ENCODE measurements around the gene CHRM5. TPM values are rescaled to one million over a fixed set of nuclear protein-coding genes. Genes with fewer than 3 reads are reported as not detected.

CHRM5 gene
- total and polyA plus RNA-seq, 2 donors (not counting 3 experiments of a cell fraction or from before 2014, with no cell fraction given) = 0.03 TPM; not detected in 1

DNA sequence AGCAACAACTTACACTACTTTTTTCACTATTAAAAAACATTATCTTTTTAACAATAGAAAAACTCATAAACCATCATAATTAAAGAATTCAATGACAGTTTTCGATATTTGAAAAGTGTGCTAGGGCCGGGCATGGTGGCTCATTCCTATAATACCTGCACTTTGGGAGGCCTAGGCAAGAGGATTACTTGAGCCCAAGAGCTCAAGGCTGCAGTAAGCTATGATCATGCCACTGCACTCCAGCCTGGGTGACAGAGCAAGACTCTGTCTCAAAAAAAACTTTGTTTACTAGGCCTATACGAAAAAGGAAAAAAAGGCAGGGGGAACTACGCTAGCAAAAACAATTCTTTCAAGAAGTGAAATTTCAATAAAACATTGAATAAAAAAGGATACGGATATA lies 42.6 kb downstream of the CHRM5 start:
- H3K4me1 ChIP-seq (ENCODE audit: control insufficient read depth, extremely low read depth, insufficient read depth, low read length) = no peaks in the 10 kb centered on the region
- intact Hi-C loops (cut with micrococcal nuclease) (no loop called here), dilution Hi-C loops (cut with MboI; ENCODE audit: extremely low pct_ligation_motif_present, low sequenced_read_pairs) (no loop called here)
- H3K79me2 ChIP-seq (ENCODE audit: control insufficient read depth, insufficient read depth, low read length) = peaks cover 1% of the 10 kb centered on the region
- H3K27me3 ChIP-seq (ENCODE audit: control insufficient read depth in 2 of 2, insufficient read depth in 2 of 2, low read length in 2 of 2) = no peaks in the 10 kb centered on the region
- H3K4me2 ChIP-seq (ENCODE audit: insufficient read depth, low read length) = no peak overlapping the region
- no TSS peak for BruUV-seq (replicated peaks)
- H3K9me3 ChIP-seq (replicated peaks; ENCODE audit: control insufficient read depth, insufficient read depth, low read length) = no peaks in the 10 kb centered on the region
- no peaks in the 10 kb centered on the region for H4K20me1 ChIP-seq (replicated peaks; ENCODE audit: control insufficient read depth, extremely low read depth, insufficient read depth, low read length)
- H3K9me1 ChIP-seq (replicated peaks; ENCODE audit: control insufficient read depth, extremely low read depth, insufficient read depth, low read length) = no peaks in the 10 kb centered on the region
- POLR2A ChIA-PET = no interaction called here
- DNase-seq (ENCODE audit: low read depth, low spot score) (no peak), FAIRE-seq (no peak)
- CTCF ChIA-PET = no interaction called here
- H3K27ac ChIP-seq (ENCODE audit: insufficient read depth, low read depth, low read length) = no peak overlapping the region
- no peak overlapping the region for H3K9ac ChIP-seq (replicated peaks; ENCODE audit: extremely low read depth, insufficient read depth, low read length)
- no peak overlapping the region for H3K4me3 ChIP-seq (replicated peaks in 1 of 3; ENCODE audit: insufficient read depth in 1 of 3, low read depth in 1 of 3, low read length in 3 of 3)
- TF ChIP-seq GATA2 (IDR thresholded peaks at IDR 0.05; ENCODE audit: insufficient read depth, insufficient read length, low read depth, low read length) (no peak), POLR2AphosphoS5 (IDR thresholded peaks at IDR 0.05; ENCODE audit: insufficient read depth, low read depth, low read length) (no peak), MYC (IDR thresholded peaks at IDR 0.05; ENCODE audit: low read depth, low read length) (no peak), EZH2 (IDR thresholded peaks at IDR 0.05; ENCODE audit: borderline replicate concordance, low read depth, low read length, severe bottlenecking) (no peak), POLR2A (IDR thresholded peaks at IDR 0.05; ENCODE audit: low read depth, low read length) (no peak), JUN (IDR thresholded peaks at IDR 0.05; ENCODE audit: borderline replicate concordance, insufficient read depth, insufficient read length, low read depth) (no peak), FOS (IDR thresholded peaks at IDR 0.05; ENCODE audit: borderline replicate concordance, insufficient read depth, low read length) (no peak)
- TF ChIP-seq, protein P1, sequence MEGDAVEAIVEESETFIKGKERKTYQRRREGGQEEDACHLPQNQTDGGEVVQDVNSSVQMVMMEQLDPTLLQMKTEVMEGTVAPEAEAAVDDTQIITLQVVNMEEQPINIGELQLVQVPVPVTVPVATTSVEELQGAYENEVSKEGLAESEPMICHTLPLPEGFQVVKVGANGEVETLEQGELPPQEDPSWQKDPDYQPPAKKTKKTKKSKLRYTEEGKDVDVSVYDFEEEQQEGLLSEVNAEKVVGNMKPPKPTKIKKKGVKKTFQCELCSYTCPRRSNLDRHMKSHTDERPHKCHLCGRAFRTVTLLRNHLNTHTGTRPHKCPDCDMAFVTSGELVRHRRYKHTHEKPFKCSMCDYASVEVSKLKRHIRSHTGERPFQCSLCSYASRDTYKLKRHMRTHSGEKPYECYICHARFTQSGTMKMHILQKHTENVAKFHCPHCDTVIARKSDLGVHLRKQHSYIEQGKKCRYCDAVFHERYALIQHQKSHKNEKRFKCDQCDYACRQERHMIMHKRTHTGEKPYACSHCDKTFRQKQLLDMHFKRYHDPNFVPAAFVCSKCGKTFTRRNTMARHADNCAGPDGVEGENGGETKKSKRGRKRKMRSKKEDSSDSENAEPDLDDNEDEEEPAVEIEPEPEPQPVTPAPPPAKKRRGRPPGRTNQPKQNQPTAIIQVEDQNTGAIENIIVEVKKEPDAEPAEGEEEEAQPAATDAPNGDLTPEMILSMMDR (IDR thresholded peaks at IDR 0.05; ENCODE audit: extremely low read depth in 1 of 2, insufficient read depth in 1 of 2, low read depth in 1 of 2, low read length in 2 of 2) = no peak
- TF ChIP-seq, protein P2, sequence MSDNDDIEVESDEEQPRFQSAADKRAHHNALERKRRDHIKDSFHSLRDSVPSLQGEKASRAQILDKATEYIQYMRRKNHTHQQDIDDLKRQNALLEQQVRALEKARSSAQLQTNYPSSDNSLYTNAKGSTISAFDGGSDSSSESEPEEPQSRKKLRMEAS (IDR thresholded peaks at IDR 0.05; ENCODE audit: insufficient read depth, insufficient read length) = no peak
- H3K36me3 ChIP-seq (ENCODE audit: control insufficient read depth in 2 of 2, extremely low read depth in 1 of 2, insufficient read depth in 2 of 2, low read length in 2 of 2) = no peaks in the 10 kb centered on the region
- no peak overlapping the region for H2AFZ ChIP-seq (ENCODE audit: low read depth, low read length)

Data from endothelial cell of umbilical vein (primary cell).